NCI-H748 (cell line): ENCODE results near the gene CD2BP2.

Source experiments
- DNase-seq: peaks from one replicate; lab custom pipeline; 2025; ENCODE audit not compliant: unreplicated experiment; lab: John Stamatoyannopoulos, UW

CD2BP2 gene

DNA sequence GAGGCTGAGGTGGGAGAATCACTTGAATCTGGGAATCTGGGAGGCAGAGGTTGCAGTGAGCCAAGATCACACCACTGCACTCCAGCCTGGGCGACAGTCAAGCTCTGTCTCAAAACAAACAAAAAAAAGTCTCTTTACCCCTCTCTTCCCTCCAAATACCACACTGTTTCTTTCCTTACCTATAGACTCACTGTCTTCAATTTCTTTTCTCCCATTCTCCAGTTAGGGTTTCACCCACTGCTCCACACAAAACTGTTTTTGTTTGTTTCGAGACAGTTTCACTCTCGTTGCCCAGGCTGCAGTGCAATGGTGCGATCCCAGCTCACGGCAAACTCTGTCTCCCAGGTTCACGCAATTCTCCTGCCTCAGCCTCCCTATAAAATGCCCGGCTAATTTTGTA, 6.1 kb upstream of the CD2BP2 start:
- DNase-seq, result no peak

DNA sequence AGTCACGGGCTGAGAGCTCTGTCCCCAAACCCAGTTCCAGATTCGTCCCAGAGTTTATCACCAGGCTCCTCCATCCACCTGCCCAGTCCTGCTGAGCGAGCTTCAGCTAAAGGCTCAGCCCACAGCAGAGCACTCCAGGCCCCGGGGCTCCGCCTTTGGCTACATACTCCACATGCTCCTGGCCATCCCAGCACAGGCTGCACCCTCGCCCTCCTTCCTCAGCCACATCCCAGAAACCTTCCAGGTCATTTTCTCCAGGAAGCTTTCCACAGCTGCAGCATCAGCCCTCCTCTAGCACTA, 4.7 kb upstream of the CD2BP2 start:
- DNase-seq, result no peak

DNA sequence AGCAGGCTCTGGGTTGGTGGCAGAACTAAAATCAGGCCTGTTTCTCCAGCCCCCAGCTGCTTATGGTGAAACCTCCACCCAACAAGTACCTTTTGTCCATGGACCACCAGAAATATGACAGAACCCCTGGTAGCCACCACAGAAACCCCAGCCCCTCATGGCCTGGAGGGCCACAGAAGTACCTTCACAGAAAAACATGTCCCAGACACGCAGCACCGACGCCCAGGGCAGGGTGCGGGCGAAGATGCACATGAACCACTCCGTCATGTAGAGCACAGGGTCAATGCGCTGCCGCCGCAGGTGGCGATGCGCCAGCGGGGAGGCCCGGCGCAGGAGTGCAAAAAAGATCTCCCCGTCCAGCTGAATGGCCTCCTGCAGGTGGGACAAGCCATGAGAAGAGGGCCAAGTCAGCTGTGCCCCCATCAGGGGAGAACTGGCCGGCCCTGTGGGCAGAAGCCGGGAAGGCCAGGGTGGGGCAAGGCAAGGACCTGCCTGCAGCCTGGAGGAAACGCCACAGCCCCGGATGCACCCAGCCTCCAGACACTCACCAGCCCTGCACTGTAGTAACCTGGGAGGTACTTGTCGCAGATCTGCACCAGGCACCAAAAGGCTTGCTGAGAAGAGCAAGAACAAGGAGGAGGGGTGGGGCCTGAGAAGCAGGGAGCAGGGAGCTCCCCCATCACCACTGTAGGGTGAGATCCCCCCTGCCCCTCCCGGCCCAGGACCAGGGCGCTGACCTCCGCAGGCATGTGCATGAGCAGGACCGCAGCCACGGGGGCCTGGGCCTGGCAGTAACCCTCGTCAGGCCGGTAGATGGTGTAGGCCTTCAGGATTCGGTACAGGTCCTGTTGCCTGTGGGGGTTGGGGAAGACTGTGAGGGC, 4.1 kb upstream of the CD2BP2 start:
- no peak for DNase-seq

DNA sequence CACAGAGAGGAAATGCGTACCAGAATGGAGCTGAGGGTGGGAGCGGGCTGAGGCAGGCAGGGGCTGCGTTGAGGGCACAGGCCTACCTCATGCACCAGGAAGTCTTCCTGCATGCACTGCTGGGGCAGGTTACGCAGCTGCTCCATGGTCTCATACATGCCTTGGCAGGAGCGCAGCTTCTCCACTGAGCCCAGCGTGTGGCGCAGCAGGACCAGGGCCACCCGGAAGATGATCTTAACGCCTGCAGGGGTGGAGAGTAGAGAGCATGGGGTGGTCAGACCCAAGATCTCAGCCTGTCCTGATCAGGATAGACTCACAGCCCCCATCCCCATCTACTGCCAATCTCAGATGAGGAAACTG, 3.4 kb upstream of the CD2BP2 start:
- DNase-seq, result no peak

DNA sequence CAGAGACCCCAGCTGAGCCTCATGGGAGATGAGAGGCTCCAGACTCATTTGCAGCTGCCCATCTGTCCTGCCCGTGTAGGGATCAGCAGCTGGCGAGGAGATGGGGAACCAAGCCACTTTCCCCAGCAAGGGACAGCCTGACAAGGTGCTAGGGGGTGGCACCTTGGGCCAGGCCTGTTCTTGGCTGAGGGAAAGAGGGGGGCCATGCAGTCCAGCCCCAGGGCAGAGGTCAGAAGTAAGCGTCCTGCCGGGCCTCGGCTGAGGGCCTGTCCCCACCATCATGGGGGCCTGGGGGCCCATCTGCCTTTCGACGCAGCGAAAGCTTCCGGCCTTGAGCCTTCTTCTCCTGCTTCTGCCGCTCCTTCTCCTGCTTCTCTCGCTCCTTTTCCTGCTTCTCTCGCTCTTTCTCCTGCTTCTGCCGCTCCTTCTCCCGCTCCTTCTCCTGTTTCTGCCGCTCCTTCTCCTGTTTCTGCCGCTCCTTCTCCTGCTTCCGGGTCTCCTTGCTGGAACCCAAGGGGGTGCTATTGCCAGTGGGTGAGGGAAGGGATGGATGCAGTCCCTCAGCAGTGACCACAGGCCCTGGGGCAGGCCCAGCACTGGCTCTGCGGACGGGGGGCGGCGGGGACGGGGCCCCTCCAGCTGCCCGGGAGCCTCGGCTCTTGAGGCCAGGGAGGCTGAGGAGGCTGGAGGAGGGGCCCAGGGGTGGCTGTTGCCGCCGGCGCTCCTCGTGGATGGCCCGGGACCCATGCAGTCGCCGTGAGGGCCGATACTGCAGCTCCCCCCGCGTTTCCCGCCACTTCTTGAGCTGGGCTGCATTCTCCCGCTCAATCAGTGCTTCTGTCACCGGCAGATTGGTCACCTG, 2.8 kb upstream of the CD2BP2 start:
- DNase-seq, result no peak

DNA sequence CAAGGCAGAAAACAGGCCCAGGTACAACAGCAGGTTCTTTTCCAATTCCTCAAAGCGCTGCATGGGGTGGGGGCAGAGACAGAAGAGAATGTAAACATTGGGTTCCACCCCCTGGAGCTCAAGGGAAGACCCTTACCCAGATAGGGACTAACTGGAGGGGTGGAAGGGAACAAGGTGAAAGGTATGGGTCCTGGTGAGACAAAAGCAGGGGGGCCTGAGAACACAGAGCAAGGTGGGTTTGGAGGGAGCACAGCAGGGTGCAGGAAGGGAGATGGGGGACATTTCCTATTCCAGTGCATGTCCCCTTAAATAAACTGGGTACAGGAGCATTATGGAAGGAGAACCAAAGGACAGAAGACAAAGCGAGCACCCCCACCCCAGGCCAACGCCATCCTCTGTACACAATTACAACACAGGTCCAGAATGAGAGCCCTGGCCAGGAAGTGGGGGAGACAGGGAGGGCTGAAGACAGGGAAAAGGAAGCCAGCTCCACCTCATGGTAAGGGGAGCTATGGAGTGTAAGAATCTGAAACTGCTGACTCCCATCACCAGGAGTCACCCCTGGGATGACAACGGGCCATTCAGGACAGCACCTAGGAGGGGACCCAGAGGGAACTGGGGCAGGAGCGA, 2.1 kb upstream of the CD2BP2 start:
- DNase-seq, result no peak

DNA sequence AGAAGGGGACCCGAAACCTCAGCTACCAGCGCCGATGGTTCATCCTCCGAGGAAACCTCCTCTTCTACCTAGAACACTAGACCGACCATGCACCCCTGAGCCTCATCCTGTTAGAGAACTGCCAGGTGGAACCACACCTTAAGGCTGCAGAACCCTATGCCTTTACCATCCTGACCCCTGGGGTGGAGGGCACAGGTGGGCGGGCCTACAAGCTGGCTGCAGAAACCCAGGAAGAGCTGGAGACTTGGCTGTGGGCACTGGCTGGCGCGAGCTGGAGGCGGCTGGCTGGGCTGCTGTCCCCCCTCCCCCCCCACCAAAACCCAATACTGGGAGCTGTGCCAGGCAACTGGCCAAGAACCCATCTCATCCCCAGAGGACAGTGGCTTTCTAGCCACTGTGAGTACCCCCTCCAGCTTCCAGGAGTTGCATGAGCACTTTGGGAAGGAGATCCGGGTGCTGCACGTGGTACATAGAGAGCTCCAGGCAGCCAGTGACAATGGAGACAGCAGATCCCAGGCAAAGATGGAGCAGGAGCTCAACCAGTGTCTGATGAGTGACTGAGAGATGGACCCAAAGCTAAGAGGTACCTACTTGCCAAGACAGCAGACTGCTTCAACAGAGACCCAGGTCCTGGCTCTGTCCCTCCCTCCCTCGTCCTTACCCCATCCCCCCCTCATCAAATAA, 1.4 kb upstream of the CD2BP2 start:
- DNase-seq, result no peak

DNA sequence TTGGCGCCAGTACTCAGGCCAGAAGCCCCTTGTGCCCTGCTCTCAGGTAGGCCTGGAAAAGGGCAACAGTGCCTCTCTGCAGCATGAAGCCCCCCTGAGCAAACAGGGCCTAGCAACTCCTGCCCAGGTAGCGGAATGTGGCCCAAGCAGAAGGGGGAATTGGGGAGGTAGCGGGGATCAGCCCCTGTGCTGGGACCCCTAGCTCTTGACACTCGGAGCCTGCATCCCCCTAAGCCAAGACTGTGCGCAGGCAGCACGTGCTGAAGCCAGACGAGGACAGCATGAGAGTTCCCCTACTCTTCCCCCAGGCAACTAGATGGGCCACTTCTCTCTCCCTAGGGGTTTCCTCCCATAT, 823 bp upstream of the CD2BP2 start:
- no peak for DNase-seq

DNA sequence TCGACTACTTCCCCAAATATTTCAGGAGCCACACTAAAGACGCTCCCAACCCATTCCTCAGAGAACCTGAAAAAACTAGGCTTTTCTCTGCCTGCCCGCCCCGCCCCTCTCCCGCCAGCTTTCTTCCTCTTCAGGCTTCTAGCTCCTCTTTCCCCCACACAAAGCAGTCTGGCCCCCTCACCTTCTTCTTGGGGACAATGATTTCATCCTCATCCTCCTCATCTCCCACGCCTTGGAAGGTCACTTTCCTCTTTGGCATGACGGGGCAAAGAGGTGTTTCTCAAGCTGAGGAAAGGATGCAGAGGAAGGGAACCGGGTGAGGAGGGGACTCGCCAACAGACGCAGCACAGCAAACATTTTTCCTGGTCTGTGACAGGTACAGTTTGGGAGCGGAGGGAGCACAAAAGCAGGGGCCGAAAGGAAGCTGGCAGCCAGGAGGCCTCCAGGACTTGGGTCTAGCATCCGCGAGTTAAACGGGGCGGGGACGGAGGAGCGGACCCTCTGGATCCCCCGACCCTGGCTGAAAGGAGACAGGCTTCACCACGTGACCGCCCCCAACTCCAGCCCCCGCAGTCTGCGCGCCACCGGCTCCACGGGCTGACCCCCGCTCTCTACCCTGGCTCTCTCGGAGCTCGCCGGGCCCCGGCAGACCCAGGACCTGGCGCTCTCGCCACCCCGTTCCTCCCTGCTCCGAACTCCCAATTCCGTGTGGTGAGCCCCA, 525 bp downstream of the CD2BP2 start:
- DNase-seq, result peak; percentile 55

DNA sequence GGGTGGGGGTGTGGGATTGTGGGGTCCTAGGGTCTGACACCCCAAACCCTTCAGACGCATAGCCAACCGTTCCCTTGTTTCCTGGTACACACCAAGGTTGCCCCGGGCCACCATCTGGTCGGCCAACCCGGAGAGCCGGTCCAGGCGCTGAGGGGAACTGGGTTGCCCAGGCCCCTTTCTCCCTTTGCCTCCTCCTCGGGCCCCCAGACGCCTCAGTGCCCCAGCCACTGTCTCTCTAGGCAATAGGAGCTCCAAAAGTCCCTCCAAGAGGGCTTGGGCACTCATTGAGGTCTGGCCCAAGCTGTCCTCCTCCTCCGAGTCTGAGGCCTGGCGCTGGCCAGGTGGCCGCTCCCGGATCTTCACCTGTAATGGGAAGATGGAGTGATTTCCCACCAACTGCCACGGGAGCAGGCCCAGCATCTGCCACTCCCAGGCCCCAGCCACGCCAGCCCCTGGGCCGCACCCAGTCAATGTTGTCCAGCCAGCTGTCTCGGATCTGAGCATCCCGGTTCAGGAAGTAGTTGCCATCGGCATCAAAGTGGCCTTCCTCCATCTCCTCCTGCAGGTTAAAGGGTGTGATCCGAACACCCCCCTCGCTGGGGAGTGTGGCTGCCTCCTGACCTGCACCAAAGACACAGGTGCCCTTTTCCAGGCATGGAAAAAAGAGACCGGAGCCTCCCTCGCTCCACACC, 1.5 kb downstream of the CD2BP2 start:
- DNase-seq, result no peak

DNA sequence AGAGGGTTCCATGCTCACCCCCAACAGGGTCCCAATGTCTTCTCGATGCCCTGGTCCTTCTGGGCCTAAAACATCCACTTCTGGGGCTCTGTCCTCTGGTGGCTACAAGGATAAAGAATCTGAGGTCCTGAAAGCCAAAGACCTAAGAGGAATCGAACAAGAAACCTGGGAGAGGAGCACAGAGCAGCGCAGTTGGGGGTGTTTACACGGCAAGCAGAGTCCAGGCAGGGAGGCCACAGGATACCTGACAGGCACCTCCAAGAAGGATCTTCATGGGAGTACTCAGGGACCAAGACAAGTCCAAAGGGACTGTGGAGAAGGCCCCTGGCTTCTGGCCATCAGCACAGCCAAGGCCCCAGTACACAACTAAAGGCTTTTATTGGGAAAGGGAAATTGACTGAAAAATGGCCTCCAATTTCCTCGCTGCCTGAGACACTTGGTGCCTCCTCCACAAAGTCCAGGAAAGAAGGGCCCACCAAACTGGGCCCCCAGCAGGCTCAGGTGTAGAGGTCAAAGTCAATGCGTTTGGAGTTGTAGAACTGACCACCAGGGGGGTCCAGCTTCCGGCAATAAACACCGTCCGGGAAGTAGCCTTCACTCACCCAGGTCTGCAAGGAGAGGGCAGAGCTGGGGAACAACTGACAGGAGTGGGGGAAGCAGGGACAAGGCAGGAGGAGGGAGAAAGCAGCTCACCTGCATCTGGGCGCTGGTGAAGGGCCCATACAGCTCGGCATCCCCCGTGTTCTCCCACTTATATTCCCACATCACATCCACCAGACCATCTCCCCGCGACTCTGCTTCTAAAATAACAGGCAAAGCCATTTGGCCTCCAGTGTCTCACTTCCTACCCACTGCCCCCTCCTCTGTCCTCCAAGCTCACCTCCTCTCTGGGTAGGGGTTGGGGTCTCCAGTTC, 2.4 kb downstream of the CD2BP2 start:
- no peak for DNase-seq

DNA sequence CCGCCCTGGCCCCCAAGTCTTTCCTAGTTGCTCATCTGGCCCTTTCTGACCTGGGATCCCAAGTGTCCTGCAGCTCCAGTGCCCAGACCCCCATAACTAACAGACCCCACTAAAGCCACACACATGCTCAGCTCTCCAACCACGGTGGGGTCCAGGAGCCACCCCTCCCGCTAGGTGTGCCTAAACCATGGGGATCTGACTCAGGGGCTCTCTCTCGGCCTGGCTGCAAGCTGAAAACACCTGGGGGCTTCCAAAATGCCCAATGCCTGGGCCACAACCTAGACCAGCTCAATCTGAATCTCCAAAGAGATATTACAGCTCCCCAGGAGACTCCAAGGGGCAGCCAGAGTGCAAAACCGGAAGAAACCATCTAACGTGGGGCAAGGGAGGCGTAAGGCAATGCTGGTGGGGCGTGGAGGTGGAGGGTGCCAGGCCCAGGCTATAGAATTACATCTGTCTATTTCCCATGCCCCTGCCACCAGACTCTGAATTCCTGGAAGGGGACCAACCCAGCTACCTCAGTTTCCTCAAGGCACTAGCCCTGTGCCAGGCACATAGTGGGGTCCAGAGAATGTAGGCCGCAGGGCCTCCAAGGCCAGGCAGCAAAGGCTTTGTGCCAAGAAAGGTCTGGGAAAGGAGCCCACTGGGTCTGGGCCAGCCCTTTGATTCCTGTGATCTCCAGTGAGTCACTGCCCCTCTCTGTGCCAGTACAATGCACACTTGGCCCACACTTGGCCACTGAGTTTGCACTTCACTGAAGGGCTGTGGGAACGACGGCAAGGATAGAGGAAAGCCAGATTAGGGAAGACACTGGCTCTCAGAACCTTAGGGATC, 3.3 kb downstream of the CD2BP2 start:
- no peak for DNase-seq

DNA sequence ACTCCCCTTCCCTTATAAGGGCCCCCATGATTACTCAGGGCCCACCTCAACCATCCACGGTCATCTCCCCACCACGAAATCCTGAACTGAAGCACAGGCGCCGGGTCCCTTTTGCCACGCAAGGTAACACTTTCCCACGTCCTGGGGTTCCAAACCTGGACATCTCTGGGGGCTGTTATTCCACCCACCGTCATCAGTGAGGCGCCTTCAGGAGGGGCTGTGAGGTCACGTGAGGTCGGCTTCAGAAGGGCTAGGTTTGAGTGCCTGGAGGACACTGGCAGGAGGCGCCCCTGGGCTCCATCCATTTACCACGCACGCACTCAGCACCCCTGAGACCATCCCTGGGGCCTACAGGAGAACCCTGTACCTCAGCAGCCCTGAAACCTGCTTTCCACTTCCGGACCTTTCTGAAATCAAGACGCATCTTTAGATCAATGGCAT, 4.1 kb downstream of the CD2BP2 start:
- DNase-seq, result no peak

DNA sequence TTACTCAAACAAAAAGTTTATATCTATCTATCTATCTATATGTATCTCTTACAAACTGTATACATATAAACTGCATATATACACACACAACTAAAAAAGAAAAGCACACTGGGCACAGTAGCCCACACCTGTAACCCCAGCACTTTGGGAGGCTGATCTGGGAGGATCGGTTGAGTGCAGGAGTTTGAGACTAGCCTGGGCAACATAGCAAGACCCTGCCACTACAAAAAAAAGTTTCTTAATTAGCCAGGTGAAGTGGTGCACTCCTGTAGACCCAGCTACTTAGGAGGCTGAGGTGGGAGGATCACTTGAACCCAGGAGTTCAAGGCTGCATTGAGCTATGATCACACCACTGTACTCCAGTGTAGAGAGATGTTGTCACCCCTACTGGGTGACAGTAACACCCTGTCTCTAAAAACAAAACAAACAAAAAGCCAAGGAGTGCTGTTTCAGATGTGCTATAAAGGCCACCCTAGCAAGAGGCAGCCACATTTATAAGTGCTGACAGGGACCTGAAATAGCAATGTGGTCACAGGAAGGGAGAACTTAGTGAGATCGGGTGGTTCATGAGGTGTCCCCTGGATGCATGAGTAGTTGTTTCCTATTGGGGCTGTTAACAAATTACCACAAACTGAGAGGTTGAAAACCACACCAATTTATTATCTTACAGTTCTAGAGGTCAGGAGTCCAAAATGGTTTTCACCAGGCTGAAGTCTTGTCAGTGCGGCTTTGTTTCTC, 4.8 kb downstream of the CD2BP2 start:
- no peak for DNase-seq

DNA sequence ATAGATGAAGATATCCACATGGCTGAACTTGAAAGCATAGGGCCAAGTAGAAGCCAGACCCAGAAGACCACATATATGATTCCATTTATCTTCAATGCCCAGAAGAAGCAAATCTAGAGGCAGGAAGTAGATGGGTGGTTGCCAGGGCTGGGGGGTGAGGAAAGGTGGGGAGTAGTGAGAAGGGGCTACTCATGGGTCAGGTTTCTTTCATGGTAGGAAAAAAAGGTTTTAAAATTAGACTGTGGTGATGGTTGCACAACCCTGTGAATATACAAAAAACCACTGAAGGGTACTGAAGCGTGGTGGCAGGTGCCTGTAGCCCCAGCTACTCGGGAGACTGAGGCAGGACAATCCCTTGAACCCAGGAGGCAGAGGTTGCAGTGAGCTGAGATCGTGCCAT, 5.4 kb downstream of the CD2BP2 start:
- no peak for DNase-seq

DNA sequence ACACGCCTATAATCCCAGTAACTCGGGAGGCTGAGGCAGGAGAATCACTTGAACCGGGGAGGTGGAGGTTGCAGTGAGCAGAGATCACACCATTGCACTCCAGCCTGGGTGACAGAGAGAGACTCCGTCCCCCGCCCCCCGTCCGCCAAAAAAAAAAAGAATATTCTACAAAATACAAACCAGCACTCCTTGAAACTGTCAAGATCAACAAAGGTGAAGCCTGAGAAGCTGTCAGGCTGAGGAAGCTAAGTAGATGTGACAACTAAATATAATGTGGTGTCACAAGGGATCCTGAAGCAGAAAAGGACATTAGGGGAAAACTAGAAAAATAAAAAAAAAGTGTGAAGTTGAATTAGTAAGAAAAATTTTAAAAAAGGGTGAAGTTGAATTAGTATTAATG, 6.2 kb downstream of the CD2BP2 start:
- no peak for DNase-seq

DNA sequence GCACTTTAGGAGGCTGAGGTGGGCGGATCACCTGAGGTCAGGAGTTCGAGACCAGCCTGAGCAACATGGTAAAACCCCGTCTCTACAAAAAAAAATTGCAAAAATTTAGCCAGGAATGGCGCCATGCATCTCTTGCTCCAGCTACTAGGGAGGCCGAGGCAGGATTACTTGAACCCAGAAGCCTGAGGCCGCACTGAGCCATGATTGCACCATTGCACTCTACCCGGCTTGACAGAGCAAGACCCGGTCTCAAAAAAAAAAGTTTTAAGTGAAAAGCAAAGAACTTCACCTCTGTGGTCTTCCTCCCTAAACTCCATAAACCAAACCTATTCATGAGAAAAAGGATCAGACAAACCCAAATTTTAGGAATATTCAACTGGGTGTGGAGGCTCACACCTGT, 7.0 kb downstream of the CD2BP2 start:
- DNase-seq, result no peak

DNA sequence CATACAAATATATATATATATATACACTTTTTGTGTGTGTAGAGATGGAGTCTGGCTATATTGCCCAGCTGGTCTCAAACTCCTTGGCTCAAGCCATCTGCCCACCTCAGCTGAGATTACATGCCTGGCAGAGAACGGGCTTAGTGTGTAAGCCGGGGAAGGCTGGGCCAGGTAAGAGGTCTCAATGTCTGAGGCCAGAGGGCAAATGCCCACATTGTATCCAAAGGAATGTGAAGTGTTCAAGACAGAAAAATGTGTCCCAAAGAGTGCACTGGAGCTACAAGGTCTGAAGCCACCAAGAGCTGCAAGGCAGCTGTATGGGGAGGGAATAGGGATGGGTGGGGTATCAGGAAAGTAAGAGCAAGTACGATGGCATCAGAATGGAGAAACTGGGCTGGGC, 8.8 kb downstream of the CD2BP2 start:
- no peak for DNase-seq
